ENCODE results near the gene ANTKMT. TPM values are rescaled to one million over a fixed set of nuclear protein-coding genes. Genes with fewer than 3 reads are reported as not detected.

The ANTKMT gene
- total and polyA plus RNA-seq, 2 donors from 2014 or later = 44.1 to 70.4 TPM

GRCh38 chr16:672371-672770 lies 48.6 kb upstream of the ANTKMT start:
- Histone ChIP-seq H3K4me1 (ENCODE audit: control insufficient read depth in 2 of 3, insufficient read depth in 2 of 3, low read depth in 1 of 3, low read length in 3 of 3) (peaks cover 0 to 17% (median 4%) of the 10 kb centered on the region in 3 donors), H3K9ac (ENCODE audit: low read length in 3 of 3) (no peak overlapping the region), H3K36me3 (ENCODE audit: control insufficient read depth in 2 of 3, insufficient read depth in 3 of 3, low read length in 3 of 3) (peaks cover 0 to 12% (median 10%) of the 10 kb centered on the region in 3 donors), H3K9me3 (ENCODE audit: control insufficient read depth in 2 of 3, insufficient read depth in 1 of 3, low read length in 3 of 3) (no peaks in the 10 kb centered on the region), H3K4me3 (ENCODE audit: low read length in 3 of 3) (no peak overlapping the region), H3K27me3 (ENCODE audit: control insufficient read depth, insufficient read depth, low read length) (no peaks in the 10 kb centered on the region), H3K27ac (ENCODE audit: low read depth in 2 of 2, low read length in 2 of 2) (no peak overlapping the region)
- FAIRE-seq (no peak), DNase-seq (no peak)
- intact Hi-C loops (cut with DNase I) = no loop called here
- TF ChIP-seq CTCF (IDR thresholded peaks at IDR 0.05; ENCODE audit: borderline replicate concordance, extremely low read depth, insufficient read depth) = no peak

DNA sequence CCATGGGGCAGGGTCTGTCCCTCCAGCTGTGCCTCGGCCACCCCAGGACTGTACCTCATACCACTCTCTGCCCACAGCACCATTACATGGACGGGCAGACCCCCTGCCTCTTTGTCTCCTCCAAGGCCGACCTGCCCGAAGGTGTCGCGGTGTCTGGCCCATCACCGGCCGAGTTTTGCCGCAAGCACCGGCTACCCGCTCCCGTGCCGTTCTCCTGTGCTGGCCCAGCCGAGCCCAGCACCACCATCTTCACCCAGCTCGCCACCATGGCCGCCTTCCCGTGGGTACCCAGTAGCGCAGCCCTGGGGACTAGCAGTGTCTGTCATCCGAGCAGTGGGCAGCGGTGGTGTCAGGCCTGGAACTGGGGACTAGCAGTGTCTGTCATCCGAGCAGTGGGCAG lies 48.1 kb upstream of the ANTKMT start:
- FAIRE-seq (no peak), DNase-seq (no peak)
- no peak overlapping the region for H3K9ac ChIP-seq (ENCODE audit: low read length in 3 of 3)
- peaks cover 0 to 15% (median 0%) of the 10 kb centered on the region in 3 donors for H3K4me1 ChIP-seq (ENCODE audit: control insufficient read depth in 2 of 3, insufficient read depth in 2 of 3, low read depth in 1 of 3, low read length in 3 of 3)
- H3K4me3 ChIP-seq (ENCODE audit: low read length in 3 of 3) = no peak overlapping the region
- no peak for TF ChIP-seq CTCF (IDR thresholded peaks at IDR 0.05; ENCODE audit: borderline replicate concordance, extremely low read depth, insufficient read depth)
- intact Hi-C loops (cut with DNase I) = no loop called here
- no peaks in the 10 kb centered on the region for H3K9me3 ChIP-seq (ENCODE audit: control insufficient read depth in 2 of 3, insufficient read depth in 1 of 3, low read length in 3 of 3)
- H3K27ac ChIP-seq (ENCODE audit: low read depth in 2 of 2, low read length in 2 of 2) = no peak overlapping the region
- no peaks in the 10 kb centered on the region for H3K27me3 ChIP-seq (ENCODE audit: control insufficient read depth, insufficient read depth, low read length)
- H3K36me3 ChIP-seq (ENCODE audit: control insufficient read depth in 2 of 3, insufficient read depth in 3 of 3, low read length in 3 of 3) = peaks cover 0 to 12% (median 10%) of the 10 kb centered on the region in 3 donors

DNA sequence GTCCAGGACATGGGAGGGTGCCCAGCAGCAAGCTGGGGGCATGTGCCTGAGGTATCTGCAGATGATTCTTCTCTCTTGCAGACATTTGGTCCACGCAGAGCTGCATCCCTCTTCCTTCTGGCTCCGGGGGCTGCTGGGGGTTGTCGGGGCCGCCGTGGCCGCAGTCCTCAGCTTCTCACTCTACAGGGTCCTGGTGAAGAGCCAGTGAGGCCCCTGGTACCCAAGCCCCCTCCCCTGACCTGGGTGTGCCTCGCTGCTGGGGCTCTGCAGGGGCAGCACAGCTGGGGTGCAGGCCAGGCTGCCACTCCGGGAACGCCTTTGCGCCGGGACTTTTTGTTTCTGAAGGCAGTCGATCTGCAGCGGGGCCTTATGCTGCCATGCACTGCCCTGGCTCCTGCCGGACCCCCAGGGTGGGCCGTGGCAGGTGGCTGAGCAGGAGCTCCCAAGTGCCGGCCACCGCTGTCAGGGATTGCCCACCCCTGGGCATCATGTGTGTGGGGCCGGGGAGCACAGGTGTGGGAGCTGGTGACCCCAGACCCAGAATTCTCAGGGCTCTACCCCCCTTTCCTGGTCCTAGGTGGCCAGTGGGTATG lies 47.5 kb upstream of the ANTKMT start:
- DNase-seq = no peak
- Histone ChIP-seq H3K27ac (ENCODE audit: low read depth in 2 of 2, low read length in 2 of 2) (no peak overlapping the region), H3K4me3 (ENCODE audit: low read length in 3 of 3) (no peak overlapping the region), H3K36me3 (ENCODE audit: control insufficient read depth in 2 of 3, insufficient read depth in 3 of 3, low read length in 3 of 3) (peaks cover 0 to 12% (median 10%) of the 10 kb centered on the region in 3 donors), H3K9ac (ENCODE audit: low read length in 3 of 3) (no peak overlapping the region), H3K27me3 (ENCODE audit: control insufficient read depth, insufficient read depth, low read length) (no peaks in the 10 kb centered on the region), H3K4me1 (ENCODE audit: control insufficient read depth in 2 of 3, insufficient read depth in 2 of 3, low read depth in 1 of 3, low read length in 3 of 3) (peaks cover 0 to 15% (median 0%) of the 10 kb centered on the region in 3 donors), H3K9me3 (ENCODE audit: control insufficient read depth in 2 of 3, insufficient read depth in 1 of 3, low read length in 3 of 3) (no peaks in the 10 kb centered on the region)
- TF ChIP-seq CTCF (IDR thresholded peaks at IDR 0.05; ENCODE audit: borderline replicate concordance, extremely low read depth, insufficient read depth) = no peak
- FAIRE-seq = no peak
- intact Hi-C loops (cut with DNase I) = no loop called here

Measured in kidney (tissue), 14 donors.